ENCODE results near the gene SMIM1. TPM values are rescaled to one million over a fixed set of nuclear protein-coding genes. Genes with fewer than 3 reads are reported as not detected.

The SMIM1 gene
- total RNA-seq, 1 donor from 2014 or later = 6.6 TPM

- no peaks in the 10 kb centered on the region for H3K79me2 ChIP-seq (ENCODE audit: insufficient read depth, low read length)
- H3K27me3 Mint-ChIP-seq (ENCODE audit: low read depth, unreplicated experiment) = peaks cover 21% of the 10 kb centered on the region
- no peaks in the 10 kb centered on the region for H3K9me3 ChIP-seq (ENCODE audit: insufficient read depth, low read depth, low read length)
- H3K9ac ChIP-seq (ENCODE audit: low read length) = no peak overlapping the region
- FAIRE-seq (no peak), DNase-seq (ENCODE audit: low read depth) (no peak)
- no peak overlapping the region for H3K27ac ChIP-seq (ENCODE audit: low read depth, low read length)
- no peak overlapping the region for H3K27ac Mint-ChIP-seq (ENCODE audit: unreplicated experiment)
- TF ChIP-seq CTCF (IDR thresholded peaks at IDR 0.05; ENCODE audit: insufficient read depth, low read depth, low read length) = no peak
- TF ChIP-seq EZH2 (IDR thresholded peaks at IDR 0.05; ENCODE audit: insufficient read depth, low read length) = no peak
- H3K4me1 Mint-ChIP-seq (ENCODE audit: low read depth, unreplicated experiment) = no peaks in the 10 kb centered on the region
- no peak overlapping the region for H2AFZ ChIP-seq (ENCODE audit: low read depth, low read length)
- no peaks in the 10 kb centered on the region for H3K36me3 ChIP-seq (ENCODE audit: insufficient read depth, low read length)
- H3K36me3 Mint-ChIP-seq (ENCODE audit: low read depth, unreplicated experiment) = no peaks in the 10 kb centered on the region
- H3K4me1 ChIP-seq (ENCODE audit: insufficient read depth, low read length) = no peaks in the 10 kb centered on the region
- H3K4me3 ChIP-seq (ENCODE audit: insufficient read depth, low read depth, low read length) = no peak overlapping the region
- H3K9me3 Mint-ChIP-seq (ENCODE audit: unreplicated experiment) = no peaks in the 10 kb centered on the region
- no peak overlapping the region for H3K4me3 Mint-ChIP-seq (ENCODE audit: unreplicated experiment)
- no peaks in the 10 kb centered on the region for H4K20me1 ChIP-seq (ENCODE audit: insufficient read depth, low read length)
- no peak overlapping the region for H3K4me2 ChIP-seq (ENCODE audit: low read length)
- peaks cover 11% of the 10 kb centered on the region for H3K27me3 ChIP-seq (ENCODE audit: insufficient read depth, low read length)
These were observed 18.7 kb upstream of the SMIM1 start for GRCh38 chr1:3753656-3754454.

GRCh38 chr1:3756394-3756793 lies 16.2 kb upstream of the SMIM1 start:
- DNase-seq (ENCODE audit: low read depth) (no peak), FAIRE-seq (no peak)
- H3K27ac Mint-ChIP-seq (ENCODE audit: unreplicated experiment) = no peak overlapping the region
- Histone ChIP-seq H4K20me1 (ENCODE audit: insufficient read depth, low read length) (no peaks in the 10 kb centered on the region), H3K79me2 (ENCODE audit: insufficient read depth, low read length) (no peaks in the 10 kb centered on the region), H3K9me3 (ENCODE audit: insufficient read depth, low read depth, low read length) (no peaks in the 10 kb centered on the region), H2AFZ (ENCODE audit: low read depth, low read length) (no peak overlapping the region), H3K27ac (ENCODE audit: low read depth, low read length) (no peak overlapping the region), H3K36me3 (ENCODE audit: insufficient read depth, low read length) (no peaks in the 10 kb centered on the region), H3K4me2 (ENCODE audit: low read length) (no peak overlapping the region), H3K9ac (ENCODE audit: low read length) (no peak overlapping the region), H3K4me3 (ENCODE audit: insufficient read depth, low read depth, low read length) (no peak overlapping the region), H3K27me3 (ENCODE audit: insufficient read depth, low read length) (no peaks in the 10 kb centered on the region), H3K4me1 (ENCODE audit: insufficient read depth, low read length) (no peaks in the 10 kb centered on the region)
- H3K4me3 Mint-ChIP-seq (ENCODE audit: unreplicated experiment) = no peak overlapping the region
- H3K27me3 Mint-ChIP-seq (ENCODE audit: low read depth, unreplicated experiment) = peaks cover 34% of the 10 kb centered on the region
- H3K36me3 Mint-ChIP-seq (ENCODE audit: low read depth, unreplicated experiment) = peaks cover 6% of the 10 kb centered on the region
- H3K4me1 Mint-ChIP-seq (ENCODE audit: low read depth, unreplicated experiment) = no peaks in the 10 kb centered on the region
- H3K9me3 Mint-ChIP-seq (ENCODE audit: unreplicated experiment) = peaks cover 6% of the 10 kb centered on the region
- no peak for TF ChIP-seq CTCF (IDR thresholded peaks at IDR 0.05; ENCODE audit: insufficient read depth, low read depth, low read length)
- no peak for TF ChIP-seq EZH2 (IDR thresholded peaks at IDR 0.05; ENCODE audit: insufficient read depth, low read length)

GRCh38 chr1:3759164-3759563 lies 13.4 kb upstream of the SMIM1 start:
- Histone ChIP-seq H4K20me1 (ENCODE audit: insufficient read depth, low read length) (no peaks in the 10 kb centered on the region), H3K79me2 (ENCODE audit: insufficient read depth, low read length) (no peaks in the 10 kb centered on the region), H3K36me3 (ENCODE audit: insufficient read depth, low read length) (no peaks in the 10 kb centered on the region), H3K4me1 (ENCODE audit: insufficient read depth, low read length) (no peaks in the 10 kb centered on the region), H3K27me3 (ENCODE audit: insufficient read depth, low read length) (peaks cover 2% of the 10 kb centered on the region), H3K9ac (ENCODE audit: low read length) (no peak overlapping the region), H3K4me2 (ENCODE audit: low read length) (no peak overlapping the region), H3K4me3 (ENCODE audit: insufficient read depth, low read depth, low read length) (no peak overlapping the region), H3K9me3 (ENCODE audit: insufficient read depth, low read depth, low read length) (no peaks in the 10 kb centered on the region), H3K27ac (ENCODE audit: low read depth, low read length) (no peak overlapping the region), H2AFZ (ENCODE audit: low read depth, low read length) (no peak overlapping the region)
- no peaks in the 10 kb centered on the region for H3K4me1 Mint-ChIP-seq (ENCODE audit: low read depth, unreplicated experiment)
- no peak overlapping the region for H3K4me3 Mint-ChIP-seq (ENCODE audit: unreplicated experiment)
- no peak for DNase-seq (ENCODE audit: low read depth)
- H3K27ac Mint-ChIP-seq (ENCODE audit: unreplicated experiment) = no peak overlapping the region
- H3K9me3 Mint-ChIP-seq (ENCODE audit: unreplicated experiment) = peaks cover 6% of the 10 kb centered on the region
- no peak for TF ChIP-seq EZH2 (IDR thresholded peaks at IDR 0.05; ENCODE audit: insufficient read depth, low read length)
- no peak for TF ChIP-seq CTCF (IDR thresholded peaks at IDR 0.05; ENCODE audit: insufficient read depth, low read depth, low read length)
- H3K36me3 Mint-ChIP-seq (ENCODE audit: low read depth, unreplicated experiment) = peaks cover 6% of the 10 kb centered on the region
- FAIRE-seq = no peak
- H3K27me3 Mint-ChIP-seq (ENCODE audit: low read depth, unreplicated experiment) = peaks cover 38% of the 10 kb centered on the region
